ENCODE measurements around the gene LHPP.
"Not testable (repeated sequence)": the region's sequence is repeated elsewhere in the genome, so short reads cannot be mapped to it uniquely, and the experiment has no call there.

The LHPP gene

DNA sequence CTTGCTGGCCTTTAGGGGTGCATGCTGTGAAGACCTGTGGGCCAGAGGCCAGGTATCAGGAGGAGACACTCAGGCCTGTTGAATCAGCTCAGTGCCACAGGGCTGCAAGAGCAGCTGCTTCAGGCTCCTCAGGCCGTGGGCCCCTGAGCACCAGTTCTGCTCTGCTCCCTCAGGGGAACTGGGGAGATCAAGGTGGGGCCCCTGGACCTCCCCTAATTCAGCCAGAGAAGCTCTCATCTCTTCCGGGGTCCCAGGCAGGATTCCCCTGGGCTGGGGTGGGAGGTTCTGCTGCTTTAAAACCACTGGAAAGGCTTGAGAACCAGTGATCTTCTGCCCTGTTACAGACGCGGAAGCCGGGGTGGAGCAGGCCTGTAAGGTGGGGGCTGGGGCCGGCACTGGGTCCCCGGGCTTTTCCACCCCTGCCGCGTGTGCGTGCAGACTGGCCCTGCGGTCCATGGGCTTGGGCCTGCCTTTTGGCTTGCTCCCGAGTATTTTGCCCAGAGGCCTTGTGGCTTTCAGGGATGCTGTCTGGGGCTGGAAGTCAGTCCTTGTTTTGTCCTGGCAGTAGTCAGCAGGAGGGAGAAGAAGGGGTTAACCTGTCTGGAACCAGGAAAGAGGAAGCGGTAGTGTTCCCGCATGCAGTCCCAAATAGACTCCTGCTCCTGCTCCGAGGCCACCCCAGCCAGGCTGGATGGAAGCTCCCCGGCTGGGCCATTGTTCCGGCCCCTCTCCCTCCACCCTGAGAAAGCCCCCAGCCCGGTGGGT lies 74.3 kb downstream of the LHPP start:
- DNase-seq = no peak

DNA sequence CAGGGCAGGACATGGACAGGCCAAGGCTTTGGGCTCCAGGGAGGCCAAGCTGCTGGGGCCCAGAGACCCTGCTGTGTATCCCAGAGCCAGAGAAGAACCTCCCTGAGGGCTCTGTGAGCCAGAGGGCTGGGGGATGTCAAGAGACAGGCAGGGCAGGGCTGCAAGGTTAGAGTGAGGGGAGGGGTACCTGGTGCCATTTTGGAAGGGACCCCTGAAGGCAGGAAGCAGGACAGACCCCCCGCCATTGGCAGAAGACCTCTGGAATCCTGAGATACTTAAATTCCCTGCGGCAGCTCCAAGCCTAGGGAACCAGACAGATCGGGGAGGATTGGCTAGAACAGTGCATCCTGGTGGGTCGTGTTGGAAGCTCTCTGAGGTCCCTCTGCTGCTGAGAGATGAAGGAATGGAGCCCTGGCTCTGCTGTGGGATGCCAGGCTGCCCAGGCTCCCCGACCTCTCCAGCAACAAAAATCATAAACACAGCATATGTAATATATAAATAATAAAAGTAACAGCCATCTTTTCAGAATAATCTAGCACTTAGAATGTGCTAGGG lies 75.0 kb downstream of the LHPP start:
- no peak for DNase-seq

DNA sequence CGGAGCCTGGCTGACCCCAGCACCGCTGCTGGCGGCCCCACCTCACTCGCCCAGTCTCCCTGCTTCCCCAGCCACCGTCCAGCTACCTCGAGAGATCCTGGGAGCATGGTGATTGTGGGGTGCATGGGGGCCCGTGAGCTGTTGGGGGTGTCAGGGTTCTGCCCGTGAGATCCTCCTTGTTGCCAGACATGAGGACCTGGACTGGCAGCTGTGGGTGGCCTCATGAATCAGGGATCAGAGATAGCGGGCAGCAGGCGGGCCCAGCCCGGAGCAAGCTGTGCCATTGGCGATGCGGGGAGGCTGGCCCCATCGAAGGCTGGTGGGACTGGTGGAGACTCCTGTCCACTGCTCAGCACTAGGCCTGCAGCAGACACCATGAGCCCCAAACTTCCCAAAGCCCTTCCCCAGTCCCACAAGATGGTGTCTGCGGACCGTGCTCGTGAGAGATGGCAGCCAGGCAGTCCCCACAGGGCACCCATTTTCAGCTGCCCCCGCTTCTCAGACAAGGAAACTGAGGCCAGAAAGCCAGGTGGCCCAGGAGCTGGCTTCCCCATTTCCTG lies 75.6 kb downstream of the LHPP start:
- DNase-seq = no peak

DNA sequence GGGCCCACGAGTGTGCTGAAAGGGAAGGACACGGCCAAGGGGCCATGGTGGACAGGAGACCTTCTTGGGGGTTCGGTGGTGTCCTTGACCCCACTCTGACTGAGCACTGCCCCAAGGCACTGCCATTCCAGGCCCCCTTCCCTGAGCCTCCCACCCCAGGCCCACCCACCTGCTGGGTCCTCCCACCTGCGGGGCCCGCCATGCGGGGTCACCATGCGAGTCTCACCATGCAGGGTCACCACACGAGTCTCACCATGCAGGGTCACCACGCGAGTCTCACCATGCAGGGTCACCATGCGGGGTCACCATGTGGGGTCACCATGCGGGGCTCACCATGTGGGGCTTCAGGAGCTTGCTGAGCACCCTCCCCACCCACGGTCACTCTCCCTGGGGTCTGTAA lies 76.3 kb downstream of the LHPP start:
- no peak for DNase-seq

DNA sequence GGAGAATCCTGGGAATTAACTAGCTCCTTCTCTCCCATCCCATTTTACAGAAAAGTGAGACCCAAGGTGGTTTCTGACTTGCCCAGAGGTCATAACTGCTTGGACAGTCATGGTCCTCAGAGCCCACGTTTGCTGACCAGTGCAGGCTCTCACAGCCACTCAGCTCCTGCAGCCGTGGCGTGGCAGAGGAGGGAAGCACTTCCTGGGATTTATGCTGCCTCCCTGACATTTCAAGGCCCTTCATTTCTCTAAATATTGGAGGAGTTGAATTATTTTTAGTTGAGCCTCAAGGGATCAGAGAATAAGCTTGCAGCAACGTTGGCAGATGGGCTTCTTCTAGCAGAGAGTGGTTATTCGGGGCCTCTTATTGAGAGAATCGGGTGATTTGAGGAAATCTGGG lies 77.1 kb downstream of the LHPP start:
- DNase-seq = no peak

DNA sequence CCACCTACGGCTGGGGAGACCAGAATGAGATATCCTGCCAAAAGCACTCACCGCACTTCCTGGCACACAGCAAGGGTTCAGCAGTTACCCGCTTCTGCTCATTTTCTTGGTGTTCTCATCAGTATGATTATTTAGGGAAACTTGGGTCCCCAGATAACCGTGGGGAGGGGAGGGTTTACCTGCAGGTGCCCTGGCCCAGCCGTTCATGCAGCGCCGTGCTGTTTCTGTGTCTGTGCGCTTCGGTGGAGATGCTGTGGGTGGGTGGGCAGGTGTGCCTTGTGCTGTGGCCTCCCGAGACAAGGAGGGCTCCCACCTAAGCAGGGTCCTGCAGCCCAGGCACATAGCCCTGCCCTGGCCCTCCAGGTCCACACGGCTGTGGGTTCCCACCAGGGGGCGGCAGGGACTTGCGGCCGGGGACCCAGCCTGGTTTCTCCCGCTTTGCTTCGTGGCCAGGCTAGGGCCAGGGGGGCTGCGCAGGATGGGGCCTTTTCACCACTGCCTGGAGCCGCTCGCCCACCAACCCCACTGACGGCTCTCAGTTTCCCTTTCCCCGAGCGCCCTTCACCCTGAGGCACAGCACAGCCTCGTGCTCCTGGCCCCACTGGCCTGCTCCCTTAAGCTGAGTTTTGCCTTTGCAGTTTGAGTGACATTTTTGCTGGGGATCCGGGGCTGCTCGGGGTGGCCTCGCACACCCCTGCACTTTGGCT lies 78.5 kb downstream of the LHPP start:
- DNase-seq = peak in 33 of 56 donors; percentile 10 to 79 (median 36)

DNA sequence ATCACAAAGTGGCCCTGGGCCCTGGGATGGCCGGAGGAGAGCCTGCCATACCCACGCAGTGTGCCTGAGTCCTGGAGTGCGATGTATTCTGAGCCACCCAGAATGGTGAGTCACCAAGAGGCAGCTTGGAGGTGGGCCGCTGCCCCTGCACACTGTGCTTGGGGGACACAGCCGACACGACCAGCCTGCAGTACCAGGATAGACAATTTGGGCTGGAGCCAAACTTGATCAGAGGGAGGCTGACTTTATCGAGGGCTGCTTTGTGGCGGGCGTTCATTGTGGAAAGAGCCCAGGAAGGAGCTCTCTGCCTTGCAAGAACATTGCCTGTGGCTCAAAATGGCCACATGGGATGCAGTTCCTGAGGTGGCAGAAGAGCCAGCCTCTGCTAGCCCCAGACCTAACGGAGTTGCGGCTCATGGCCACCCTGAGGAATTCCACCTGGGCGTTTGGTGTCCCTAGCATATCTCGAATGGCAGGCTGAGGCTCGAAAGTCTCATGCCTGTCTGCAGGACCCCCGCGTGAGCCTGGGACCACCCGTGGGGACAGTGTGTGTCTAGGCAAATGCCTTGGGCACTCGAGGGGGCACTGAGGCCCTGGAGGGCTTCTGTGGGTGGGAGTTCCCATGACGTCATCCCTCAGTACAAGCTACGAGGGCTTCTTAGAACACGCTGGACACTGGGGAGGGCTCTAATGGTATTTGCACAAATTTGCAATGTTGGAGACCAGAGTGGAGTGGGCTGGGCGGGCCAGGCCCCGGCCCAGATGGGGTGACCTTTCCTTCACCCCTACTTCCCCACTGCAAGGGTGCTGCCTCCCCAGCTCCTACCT lies 79.7 kb downstream of the LHPP start:
- no peak for DNase-seq

DNA sequence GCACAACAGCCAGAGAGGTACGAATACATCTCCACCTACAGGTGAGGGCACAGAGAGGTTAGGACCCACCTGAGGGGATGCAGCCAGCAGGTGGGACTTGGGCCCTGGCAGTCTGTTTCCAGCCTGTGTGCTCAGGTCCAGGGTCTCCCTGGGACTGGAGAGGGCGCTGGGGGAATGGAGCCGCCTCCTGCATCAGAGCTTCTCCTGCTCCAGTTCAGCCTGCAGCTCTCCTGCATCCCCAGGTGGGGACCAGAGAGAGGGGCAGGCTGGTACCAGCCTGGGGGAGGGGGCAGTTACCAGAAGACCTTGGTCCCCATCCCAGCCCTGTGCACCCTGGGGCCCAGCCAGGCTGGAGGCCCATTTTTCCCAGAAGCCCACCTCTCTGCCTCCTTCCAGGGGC lies 80.7 kb downstream of the LHPP start:
- DNase-seq = no peak

DNA sequence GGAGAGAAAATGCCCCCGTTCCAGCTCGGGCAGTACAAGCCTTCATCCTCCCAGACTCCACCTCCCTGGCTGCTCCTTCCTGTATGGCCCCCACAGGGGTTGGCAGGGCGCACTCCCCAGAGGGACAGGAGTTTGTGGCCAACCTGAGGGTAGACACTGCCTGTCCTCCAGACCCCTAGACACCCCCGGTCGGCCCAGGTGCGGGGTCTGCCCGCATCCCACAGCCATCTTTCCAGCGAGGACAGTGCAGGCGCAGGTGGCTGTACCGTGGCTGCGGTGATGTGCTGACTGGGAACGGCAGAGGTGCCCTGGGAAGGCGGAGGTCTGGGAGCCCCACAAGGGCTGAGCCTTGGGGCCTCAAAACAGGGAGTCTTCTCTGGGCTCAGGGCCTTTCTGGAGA lies 81.5 kb downstream of the LHPP start:
- DNase-seq = no peak

DNA sequence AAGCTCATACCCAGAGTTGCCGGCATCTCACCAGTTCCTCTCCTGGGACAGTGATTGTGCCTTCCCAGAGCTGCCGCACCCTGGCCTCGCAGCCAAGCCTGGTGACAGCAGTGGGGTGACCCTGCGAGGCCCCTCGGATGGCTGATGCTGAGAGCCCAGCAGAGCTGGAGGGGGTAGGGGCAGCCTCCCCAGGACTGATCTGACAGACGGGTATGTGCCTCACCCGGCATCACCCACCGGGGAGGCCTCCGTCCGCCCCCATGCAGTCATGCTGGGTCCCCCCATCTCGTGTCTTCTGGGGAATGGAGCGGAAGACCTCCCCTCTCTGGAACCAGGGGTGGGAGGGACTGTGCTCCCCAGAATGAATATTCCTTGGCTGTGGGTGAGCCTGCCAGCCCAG lies 82.3 kb downstream of the LHPP start:
- no peak for DNase-seq

DNA sequence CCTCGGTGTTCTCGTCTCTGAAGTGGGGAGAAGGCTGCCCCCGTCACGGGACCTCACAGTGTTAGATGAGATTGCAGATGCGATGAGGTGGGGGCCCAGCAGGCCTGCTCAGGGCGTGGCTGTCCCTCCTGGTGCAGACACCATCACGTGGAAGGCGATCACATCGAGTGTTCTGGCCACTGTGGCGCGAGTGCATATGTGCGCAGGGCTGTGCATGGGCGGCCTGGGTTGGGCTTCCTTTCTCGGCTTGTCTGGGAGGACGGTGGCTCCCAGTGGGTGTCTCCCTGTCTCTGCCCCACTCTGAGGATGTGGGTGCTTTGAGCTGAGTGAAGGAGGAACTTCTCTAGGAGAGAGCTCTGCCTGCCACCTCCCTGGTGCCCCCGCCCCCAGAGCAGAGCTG lies 83.1 kb downstream of the LHPP start:
- no peak for DNase-seq

DNA sequence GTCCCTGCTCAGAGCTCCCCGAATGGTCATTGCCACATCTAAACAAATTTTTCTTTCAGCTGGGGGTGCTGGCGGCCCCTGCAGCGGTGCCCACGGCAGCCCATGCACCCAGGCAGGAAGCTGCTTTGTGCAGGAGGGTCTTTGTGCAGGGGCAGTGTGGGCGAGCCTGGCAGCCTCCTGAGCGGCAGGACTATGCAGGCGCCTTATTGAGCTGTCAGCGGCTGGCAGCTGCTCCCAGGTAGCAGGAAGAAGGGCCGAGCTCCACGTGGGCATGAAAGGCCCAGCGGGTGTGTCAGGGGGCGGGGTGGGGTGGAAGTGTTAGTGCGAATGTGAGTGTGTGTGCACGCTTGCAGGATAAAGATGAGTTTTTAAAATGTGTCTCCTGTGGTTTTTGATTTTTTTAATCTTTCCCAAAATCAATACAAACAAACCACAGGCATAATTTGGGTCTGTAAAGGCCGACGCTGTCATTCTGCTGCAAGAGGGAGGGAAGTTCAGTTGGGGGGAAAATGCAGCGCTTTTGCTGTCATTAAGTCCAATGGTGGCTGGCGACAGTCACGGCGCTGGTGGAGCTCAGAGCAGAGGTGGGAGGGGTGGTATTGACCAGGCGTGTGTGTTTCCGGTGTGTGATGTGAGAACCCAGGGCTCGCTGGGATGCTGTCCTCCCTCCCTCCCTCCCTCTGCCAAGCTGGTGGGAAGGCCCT lies 83.9 kb downstream of the LHPP start:
- DNase-seq = no peak

DNA sequence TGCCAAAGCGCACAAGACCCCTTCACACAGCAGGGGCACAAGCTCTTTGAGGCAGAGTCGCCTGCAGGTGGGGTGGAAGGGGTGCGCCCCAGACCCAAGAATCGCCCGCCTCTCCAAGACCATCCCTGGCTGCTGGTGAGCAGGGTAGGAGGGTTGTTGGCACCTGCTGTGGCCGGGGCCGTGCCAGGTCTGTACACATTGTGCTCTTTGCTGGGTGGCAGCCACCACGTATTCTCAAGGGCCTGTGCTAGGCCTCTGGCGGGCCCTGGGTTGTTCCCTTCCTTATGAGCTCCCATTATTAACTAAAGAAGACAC lies 84.4 kb downstream of the LHPP start:
- peak in 1 of 56 donors; percentile 22 for DNase-seq

DNA sequence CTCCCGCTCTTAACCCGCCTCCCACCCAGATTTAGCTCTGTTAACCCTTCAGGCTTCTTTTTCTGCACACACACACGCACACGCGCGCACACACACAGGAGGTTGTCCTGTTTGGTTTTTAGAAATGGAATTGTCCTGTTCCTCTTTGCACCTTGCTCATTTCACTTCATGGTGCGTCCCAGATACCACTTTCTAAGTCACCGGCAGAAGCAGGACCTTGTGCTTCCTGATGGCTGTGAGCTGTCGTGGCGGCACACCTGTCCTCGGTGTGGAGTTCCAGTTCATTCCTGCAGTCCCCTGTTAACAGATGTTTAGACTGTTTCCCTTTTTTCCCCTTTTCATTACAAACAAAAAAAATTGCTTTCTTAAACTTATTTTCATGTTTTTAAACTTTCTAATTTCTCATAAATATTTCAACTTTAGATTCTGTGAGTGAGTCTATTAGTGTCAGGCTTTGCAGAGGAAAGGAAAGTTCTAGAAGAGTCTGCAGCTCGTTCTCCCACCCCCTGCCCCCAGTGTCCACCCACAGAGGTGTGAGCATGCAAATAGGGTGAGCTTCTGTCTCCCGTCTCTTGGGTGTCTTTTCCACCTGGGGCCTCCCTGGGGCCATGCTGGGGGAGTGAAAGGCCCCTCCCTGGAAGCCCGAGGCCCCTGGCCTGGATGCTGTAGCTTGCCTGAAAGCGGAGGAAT lies 85.5 kb downstream of the LHPP start:
- DNase-seq = no peak

DNA sequence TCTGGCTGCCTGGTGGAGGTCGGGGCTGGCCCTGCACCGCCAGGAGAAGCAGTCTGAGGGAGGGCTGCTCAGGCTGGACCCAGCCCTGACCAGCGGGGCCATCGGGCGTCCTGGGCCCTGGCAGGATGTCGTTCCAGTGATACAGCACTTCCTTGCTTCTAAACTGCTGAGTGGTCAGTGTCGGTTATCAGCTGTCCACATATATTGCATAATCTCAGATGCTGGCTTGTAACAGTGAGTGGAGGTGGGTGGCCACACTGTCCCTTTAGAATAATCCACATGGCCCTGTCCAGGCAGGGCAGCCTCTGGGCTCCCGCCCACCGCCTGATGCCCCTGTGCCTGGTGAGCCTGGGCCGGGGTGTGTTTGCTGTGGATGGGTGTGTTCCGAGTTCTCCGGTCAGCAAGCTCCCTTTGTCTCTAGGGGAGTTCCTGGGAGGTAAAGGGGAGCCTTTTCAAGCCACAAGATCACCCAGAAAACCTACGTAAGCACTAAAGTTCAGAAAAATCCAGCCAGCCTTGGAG lies 86.1 kb downstream of the LHPP start:
- no peak for DNase-seq

DNA sequence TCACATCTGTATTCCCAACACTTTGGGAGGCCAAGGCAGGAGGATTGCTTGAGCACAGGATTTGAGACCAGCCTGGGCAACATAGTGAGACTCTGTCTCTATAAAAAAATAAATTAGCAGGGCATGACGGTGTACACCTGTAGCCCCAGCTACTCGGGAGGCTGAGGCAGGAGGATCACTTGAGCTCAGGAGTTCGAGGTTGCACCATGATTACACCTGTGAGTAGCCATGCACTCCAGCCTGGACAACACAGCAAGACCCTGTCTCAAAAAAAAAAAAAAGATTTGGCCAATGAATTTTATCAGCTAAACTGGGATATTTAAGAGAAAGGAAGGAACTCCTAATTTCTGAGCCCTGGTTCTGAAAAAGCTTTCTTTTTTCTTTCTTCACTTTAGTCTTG lies 87.5 kb downstream of the LHPP start:
- DNase-seq = not testable (repeated sequence)

DNA sequence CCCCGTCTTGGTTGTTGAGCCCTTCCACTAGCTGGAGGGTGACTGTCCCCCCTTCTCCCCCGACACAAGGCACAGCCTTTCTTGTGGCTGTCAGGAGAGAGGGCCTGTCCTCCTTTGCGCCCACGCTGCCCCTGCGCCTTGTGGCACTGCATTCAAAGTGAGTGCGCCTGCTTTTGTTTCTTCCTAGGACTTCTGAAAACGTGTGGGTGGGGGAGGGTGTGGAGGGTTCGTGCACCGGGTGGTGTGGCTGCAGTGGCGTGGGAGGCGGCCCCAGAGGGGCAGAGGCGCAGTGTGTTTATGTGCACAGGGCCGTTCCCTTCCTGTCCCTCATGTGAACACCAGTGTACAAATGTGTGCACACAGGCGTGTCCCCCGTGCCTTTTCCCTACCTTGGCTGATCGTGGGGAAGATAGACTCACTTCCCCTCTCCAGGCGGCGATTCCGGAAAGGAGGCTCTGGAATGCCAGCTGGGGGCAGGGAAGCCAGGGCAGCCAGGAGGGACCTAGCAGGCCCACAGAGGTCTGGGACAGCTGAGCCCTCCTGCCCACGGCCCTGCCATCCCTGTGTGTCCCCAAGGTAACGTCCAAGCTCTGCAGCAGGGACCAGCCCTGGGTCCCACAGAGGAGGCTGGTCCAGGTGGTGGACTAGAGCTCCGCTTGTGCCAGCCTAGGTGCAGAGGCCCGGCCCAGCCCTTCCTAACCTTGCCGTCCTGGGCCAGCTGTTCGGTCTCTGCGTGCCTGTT lies 88.8 kb downstream of the LHPP start:
- DNase-seq = no peak

DNA sequence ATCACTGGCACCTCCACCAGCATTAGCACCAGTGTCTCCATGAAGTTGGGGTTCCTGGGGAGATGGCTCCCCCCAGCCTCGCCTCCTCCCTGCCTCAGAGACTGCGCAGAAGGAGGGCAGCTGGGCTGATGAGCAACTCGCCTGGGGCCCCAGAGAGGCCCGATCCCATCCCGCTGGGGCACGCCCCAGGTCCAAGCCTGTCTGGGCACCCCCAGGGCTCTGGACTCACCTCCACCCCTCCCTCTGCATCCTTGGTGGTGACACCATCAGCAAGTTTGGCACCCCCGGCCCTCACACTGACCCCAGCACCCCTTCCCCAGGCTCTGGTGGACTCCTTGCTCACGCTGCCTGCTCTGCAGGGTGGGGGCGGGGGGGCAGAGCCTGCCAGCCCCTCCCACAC lies 89.5 kb downstream of the LHPP start:
- DNase-seq = no peak

DNA sequence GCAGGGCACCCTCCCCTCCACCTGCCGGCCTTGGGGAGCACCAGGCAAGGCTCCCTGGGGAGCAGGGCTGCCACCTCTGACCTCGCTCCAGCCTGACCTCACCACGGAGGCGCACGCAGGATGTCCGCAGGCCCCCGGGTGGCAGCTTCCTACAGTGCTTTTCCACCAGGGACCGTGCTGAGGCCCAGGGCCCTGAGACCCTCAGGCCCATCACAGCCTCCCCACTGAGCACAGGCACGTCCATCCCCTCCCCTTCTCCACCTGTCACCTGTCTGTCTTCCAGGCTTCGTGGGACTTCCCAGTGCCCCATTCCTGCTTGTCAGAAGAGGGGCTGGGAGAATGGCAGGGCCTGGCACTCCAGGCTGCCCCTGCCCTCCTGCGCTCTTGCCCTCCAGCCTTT lies 90.1 kb downstream of the LHPP start:
- DNase-seq = no peak
